Activated T-cell treated with anti-CD3 and anti-CD28 coated beads, Interleukin-2, amount 50 U/mL, for 1 hour (primary cell): ENCODE data around the gene FBXW9.
"Not testable (repeated sequence)": the region's sequence is repeated elsewhere in the genome, so short reads cannot be mapped to it uniquely, and the experiment has no call there.

Experiments used
- DNase-seq: peaks from one replicate; pipeline ENCODE4 v3.0.0-alpha.2; 2020

Gene FBXW9

DNA sequence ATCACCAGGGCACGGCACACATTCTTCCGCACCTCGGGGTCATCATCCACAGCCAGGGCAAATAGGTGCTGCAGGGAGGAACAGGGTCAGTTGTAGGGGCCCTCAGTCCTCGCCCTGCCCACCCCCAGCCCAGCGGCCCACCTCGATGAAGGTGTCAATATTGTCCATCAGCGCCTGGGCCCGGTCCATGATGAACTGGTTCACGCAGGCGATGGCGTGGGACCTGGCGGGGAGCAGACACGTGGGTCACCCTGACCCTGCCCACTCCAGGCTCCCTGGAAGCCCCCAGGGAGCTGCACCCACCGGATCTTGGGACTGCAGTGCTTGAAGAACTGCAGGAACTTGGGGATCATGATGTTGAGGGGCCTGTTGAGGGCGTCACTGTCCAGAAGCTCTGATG lies 18.7 kb upstream of the FBXW9 start:
- no peak for DNase-seq

DNA sequence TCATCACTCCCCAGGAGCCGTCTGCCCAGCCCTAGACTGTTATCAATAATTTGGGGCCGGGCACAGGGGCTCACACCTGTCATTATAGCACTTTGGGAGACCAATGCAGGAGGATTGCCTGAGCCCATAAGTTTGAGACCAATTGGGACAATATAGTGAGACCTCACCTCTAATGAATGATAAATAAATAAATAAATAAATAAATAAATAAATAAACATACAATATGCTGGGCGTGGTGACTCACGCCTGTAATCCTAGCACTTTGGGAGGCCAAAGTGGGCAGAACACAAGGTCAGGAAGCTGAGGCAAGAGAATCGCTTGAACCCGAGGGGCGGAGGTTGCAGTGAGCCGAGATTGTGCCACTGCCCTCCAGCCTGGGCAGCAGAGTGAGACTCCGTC lies 16.9 kb upstream of the FBXW9 start:
- DNase-seq, result not testable (repeated sequence)

DNA sequence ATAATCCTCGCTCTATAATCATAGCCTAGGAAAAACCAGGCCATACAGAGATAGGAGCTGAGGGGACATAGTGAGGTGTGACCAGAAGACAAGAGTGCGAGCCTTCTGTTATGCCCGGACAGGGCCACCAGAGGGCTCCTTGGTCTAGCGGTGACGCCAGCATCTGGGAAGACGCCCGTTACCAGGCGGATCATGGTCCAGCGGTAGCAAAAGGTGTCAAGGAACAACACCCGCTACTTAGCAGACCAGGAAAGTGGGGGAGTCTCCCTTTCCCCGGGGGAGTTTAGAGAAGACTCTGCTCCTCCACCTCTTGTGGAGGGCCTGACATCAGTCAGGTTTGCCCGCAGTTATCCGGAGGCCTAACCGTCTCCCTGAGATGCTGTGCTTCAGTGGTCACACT lies 15.6 kb upstream of the FBXW9 start:
- peak; percentile 33 for DNase-seq

DNA sequence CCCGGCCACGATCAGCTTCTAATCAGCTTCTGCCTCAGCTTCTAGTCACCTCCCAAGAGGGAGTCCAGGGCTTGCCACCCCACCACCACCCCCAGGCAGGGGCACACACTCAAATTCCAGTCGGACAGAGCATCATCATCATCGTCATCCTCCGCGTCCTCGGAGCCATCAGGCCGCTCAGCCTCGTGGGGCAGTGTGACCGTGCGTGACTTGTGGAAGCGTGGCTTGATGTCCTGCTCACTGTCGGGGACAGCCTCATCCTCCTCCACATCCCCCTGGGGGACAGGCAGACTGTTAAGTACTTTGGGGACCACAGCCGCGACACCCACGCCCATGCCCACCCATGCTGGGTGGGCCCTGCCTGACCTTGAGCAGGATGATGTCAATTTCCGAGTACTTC lies 14.8 kb upstream of the FBXW9 start:
- no peak for DNase-seq

DNA sequence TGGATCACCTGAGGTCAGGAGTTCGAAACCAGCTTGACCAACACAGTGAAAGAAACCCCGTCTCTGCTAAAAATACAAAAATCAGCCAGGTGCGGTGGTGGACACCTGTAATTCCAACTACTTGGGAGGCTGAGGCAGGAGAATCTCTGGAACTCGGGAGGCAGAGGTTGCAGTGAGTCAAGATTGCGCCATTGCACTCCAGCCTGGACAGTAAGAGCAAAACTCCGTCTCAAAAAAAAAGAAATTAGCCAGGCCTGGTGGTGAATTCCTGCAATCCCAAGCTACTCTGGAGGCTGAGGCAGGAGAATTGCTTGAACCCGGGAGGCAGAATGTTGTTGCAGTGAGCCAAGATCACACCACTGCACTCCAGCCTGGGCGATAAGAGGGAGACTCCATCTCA lies 12.2 kb upstream of the FBXW9 start:
- DNase-seq, result no peak

DNA sequence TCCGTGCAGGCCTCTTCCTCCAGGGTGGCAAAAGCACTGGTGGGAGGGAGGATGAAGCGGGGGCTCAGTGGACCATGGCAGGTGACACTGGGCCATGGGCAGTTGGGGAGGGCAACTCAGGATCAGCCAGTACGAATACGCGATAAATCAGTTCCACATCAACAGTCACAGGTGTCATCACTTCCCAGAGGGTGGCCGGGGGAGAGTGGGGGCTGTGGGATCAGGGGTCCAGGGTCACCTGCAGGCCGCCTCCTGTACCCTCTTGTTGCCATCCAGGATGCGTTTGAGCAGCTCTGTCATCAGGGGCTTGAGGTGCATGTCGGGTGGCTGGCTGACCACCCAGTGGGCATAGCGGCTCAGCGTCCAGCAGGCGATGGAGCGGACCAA lies 9.9 kb upstream of the FBXW9 start:
- no peak for DNase-seq

DNA sequence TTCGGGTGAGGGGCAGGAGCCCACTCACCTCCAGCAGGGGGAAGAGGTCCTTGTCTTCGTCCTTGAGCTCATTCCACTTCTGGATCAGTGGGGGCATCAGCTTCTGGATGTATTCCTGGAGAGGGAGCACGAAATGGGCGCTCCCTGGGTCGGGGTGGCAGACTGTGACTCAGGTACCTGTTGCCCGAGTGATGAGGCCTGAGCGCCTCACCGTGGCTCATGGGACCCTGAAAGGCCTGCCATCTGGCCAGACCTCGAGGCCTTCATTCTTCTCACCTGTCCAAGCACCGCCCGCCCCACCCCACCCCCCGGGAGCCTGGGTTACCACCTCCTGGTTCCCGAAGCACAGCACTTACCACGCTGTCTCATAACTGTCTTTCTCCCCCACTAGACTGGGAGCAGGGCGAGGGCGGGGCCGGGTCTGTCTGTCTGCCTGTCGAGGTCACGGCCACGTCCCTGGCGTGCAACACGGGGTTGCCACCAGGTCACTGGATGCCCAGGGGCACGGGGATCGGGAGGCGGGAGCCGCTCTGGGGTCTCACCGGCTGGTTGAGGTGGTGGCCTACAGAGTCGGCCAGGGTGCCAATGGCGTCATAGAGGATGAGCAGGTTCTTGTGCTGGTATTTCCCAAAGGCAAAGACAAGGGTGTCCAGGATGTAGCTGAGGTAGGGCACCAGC lies 9.4 kb upstream of the FBXW9 start:
- no peak for DNase-seq

DNA sequence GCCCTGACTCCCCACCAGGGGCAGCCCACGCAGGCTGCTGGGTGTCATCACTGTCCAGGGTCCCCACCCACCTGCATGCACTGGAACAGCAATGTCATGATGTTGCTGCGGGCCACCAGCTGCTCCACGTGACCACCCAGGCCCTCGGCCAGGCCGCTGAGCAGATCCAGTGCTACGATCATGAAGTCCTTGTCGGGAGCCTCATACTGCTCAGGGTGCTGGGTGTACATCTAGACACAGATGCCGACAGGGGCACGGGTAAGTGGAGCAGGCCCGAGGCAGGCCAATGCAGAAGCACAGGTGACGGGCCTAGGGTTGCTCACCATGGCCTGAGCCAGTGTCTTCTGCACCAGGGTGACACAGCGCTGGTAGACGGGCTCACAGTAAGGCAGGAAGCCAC lies 8.7 kb upstream of the FBXW9 start:
- DNase-seq, result no peak

DNA sequence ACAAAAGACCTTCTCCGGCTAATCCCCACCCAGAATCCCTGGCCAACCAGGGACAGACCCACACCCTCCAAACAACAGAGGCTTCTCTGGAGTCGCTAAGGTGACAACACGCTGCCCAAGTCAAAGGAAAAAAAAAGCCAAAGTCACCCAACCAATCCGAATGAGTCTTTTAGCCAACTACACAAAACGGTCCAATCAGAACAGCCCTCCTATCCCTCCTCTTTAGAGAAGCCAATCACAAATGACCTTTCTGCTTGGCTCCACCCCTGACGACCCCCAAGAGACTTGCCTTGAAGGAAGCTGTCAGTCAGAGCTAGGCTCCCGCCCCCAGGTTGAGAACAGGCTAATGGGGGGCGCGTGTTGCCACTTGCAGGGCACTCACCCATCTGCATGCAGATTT lies 6.6 kb upstream of the FBXW9 start:
- DNase-seq, result no peak

DNA sequence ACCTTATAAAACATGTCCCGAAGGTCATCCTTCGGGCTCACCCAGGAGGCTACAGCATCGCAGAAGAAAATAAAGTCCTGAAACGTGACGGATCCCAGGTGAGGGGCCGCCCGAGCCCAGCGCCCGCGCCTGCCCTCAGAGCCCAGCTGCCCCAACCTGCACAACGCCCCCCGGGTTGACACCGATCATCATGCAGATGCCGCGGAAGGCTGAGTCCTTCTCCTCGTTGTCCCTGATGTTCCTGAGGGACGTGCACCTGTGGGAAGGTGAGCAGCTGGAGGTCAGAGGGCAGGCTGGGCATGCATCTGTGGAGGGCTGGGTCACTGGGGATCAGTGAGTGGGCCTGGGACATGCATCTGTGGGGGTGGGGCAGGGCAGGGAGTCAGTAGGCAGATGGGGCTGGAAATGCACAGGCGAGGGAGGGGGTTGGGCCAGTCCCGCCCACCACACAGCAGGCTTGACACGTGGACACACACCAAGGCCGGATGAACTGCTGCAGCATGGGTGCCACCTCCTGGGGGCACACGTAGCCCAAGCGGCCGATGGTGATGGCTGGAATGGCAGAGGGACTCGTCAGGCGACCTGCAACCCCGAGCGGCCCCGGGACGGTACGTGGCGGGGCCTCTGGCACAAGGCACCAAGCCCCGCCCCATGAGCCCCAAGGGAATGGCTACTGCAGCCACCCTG lies 5.3 kb upstream of the FBXW9 start:
- DNase-seq, result no peak

DNA sequence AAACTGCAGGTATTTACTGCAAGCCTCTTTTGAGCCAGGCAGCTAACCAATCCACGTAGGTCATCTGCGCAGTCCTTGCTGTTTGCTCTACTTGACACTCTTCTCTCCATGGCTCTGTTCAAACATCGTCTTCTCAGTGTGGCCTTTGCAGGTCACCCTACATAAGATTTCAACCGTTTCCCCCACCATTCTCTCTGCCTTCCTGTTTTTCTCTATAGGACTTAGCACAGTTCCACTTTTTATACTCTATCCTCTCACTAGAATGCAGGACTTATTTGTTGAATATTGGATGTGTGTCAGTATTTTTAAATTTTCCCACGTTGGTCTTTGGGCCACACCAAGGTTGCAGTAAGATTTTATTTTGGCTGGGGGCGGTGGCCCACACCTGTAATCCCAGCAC lies 1.7 kb upstream of the FBXW9 start:
- no peak for DNase-seq

DNA sequence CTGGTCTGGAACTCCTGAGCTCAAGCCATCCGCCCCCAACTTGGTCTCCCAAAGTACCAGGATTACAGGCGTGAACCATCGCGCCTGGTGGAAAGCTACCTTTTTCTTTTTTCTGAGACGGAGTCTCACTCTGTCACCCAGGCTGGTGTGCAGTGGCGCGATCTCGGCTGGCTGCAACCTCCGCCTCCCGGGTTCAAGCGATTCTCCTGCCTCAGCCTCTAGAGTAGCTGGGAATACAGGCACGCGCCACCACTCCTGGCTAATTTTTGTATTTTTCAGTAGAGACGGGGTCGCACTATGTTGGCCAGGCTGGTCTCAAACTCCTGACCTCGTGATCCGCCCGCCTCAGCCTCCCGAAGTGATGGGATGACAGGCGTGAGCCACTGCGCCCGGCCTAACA lies 994 bp upstream of the FBXW9 start:
- DNase-seq, result not testable (repeated sequence)

DNA sequence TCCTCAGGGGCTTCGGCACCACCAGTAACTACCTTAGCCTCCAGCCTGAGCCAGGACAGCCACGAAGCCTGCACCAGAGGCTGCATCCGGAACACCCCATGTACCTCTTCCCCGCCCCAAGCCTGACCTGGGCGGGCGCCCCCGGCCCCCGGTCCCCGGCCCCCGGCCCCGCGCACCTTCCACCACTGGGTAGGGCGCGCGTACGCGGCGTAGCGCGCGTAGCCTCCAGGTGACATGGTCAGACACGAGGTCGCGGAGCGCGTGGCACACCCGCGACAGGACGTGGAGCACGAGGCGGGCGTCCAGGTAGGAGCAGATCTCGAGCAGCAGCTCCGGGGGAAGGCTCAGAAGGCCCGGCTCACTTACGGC lies 450 bp downstream of the FBXW9 start:
- DNase-seq, result no peak

DNA sequence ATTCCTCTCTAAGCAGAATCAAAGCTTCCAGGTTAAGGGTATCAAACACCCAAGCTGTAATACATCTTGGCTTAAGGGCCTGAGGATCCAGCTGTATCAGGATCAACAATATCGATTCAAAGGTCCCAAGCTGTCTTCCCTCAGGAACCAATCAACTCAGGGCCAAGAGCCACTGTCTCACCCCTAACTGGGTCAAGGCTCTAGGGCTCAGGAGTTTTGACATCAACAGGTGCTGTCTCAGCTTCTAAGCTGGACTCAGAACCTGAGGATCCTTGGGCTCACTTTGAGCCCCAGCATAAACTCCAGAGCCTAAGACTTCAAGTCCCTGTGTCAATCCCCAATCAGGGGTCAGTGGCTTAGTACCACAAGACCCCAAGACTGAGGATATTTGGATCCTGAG lies 917 bp downstream of the FBXW9 start:
- DNase-seq, result no peak

DNA sequence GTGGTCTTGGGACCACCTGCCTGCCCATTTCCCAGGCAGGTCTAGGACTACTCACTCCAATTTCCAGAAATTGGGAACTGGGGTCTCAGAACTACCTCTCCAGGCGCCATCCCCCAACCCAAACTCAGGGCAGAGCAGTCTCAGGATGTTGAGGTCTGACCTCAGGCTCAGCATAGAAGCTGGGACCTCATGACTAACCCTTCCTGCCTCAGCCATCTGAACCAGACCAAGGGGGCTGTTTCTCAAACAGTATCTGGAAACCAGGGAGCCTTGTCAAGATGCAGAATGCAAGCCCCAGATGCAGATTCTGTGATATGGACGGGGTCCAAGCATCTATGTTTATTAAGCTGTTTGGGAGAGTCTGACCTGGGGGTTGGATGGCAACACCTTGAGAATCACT lies 1.3 kb downstream of the FBXW9 start:
- DNase-seq, result no peak

DNA sequence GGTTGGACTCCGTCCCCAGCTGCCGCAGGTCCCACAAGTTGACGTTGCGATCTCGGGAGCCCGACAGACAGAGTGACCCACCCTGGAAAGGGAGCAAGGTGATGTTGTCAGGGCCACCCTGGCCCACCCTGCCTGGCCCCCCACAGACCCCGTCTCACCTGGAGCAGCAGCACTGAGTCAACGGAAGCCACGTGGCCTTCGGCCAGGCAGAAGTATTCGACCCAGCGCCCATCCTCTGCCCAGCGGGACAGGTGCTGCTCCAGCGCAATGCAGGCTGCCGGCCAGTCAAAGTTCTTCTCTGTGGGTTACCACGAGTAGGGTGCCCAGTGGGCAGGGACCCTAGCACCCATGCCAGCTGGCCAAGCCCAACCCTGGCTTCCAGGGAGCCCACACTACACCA lies 1.8 kb downstream of the FBXW9 start:
- no peak for DNase-seq

DNA sequence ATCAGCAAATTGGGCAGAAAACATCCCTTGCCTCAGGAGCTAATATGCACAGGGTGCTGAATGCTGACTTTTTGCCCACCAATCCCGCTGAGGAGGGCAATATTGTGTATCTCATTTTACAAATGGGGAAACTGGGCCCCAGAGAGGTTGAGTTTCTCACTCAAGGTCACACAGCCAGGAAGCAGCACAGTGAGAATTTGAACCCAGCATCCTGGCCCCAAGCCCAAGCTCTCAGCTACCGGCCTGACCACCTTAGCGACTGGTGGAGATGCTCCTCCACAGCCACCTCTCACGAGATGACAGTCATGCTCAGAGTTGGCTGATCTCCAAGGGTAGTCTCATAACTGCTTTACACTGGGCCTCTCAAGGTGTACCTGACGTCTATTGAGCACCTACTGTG lies 3.5 kb downstream of the FBXW9 start:
- DNase-seq, result no peak

DNA sequence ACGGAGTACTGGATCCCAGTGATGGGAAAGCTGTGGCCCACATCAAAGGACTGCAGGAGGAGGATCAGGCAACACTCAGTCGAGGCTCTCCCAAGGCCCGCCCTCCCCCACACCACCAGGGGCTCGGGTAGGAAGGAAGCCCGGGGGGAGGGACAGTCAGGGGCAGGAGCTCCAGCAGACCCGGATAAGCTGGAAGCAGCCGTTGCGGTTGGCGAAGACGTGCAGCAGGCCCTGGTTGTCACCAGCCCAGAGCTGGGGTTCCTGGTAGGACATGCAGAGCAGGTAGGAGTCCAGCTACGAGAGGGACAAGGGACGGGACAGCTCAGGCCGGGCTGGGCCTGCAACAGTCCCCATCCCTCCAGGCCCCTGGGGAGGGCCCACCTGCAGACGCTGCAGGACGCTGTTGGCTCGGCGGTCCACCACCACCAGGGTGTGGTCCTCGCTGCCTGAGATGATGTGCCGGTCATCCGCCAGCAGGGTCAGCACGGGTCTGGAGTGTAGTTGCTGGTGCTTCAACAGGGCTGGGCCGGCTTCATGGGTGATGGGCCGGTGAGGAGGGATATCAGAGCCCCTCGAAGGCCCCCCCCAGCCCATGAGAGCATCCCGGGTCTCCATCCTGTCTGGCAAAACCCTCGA lies 6.7 kb downstream of the FBXW9 start:
- no peak for DNase-seq

DNA sequence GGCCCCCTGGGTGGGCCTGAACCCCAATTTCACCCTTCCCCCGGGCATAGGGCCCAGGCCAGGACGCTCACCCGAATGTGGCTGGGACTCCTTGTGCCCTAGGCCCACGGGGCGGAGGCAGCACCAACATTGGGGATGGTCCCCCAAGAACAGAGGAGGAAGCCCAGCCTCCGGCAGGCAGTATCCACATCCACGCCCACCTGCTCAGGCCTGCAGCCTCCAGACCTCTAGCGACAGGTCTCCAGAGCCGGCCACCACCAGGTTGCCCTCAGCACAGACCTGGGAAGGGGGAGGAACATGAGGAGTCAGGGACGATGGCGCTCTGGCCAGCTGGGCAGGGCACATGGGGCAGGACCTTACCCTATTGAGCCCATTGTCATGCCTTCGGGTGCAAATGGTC lies 7.4 kb downstream of the FBXW9 start:
- DNase-seq, result no peak

DNA sequence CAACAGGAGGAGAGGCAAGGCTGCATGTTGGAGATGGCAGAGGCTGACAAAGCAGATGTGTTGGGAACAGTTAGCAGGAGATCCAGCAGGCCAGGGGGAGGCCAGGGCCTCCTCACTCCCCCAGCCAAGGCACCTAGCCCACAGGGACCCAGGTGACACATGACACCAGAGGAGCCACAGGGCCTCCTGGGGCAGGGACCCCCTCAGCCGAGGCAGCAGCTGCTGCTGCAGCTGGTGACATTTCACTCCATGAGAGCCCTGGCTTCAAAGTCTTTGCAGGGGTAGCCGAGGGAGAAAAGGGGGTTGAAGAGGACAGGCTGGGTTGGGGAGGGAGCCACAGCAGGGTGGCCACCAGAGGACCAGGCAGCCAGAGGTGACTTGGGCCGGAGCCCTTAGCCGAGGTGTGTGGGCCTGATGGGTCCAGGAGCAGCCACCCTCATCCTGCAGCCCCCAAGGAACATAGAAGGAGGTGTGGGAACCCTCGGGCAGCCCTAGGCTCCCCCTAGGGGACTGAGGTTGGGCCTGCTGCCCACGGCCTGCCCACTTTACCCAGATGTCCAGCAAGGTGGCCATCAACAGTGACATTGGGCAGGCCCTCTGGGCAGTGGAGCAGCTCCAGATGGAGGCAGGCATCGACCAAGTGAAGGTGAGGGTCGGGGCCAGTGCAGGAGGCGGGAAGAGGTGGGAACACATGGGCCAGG lies 8.8 kb downstream of the FBXW9 start, which contains the start of gene GNG14:
Gene GNG14 (plus strand): TSS at position 503 of the 701 bp plus-strand sequence. CDS start 51 bp downstream, at position 554.
- no peak for DNase-seq

DNA sequence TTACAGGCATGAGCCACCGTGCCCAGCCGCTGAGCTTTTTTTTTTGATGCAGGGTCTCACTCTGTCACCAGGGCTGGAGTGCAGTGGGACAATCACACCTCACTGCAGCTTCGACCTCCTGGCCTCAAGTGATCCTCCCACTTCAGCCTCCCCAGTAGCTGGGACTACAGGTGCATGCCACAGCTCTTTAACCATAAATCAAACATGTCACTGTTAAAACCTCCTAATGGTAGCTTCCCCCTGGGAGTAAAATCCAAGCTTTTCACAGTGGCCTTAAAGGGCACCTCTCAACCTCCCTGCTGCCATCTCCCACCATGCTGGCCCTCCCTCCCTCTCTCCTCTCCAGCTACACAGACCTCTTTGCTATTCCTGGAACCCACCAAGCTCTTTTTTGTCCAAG lies 10.6 kb downstream of the FBXW9 start:
- no peak for DNase-seq

DNA sequence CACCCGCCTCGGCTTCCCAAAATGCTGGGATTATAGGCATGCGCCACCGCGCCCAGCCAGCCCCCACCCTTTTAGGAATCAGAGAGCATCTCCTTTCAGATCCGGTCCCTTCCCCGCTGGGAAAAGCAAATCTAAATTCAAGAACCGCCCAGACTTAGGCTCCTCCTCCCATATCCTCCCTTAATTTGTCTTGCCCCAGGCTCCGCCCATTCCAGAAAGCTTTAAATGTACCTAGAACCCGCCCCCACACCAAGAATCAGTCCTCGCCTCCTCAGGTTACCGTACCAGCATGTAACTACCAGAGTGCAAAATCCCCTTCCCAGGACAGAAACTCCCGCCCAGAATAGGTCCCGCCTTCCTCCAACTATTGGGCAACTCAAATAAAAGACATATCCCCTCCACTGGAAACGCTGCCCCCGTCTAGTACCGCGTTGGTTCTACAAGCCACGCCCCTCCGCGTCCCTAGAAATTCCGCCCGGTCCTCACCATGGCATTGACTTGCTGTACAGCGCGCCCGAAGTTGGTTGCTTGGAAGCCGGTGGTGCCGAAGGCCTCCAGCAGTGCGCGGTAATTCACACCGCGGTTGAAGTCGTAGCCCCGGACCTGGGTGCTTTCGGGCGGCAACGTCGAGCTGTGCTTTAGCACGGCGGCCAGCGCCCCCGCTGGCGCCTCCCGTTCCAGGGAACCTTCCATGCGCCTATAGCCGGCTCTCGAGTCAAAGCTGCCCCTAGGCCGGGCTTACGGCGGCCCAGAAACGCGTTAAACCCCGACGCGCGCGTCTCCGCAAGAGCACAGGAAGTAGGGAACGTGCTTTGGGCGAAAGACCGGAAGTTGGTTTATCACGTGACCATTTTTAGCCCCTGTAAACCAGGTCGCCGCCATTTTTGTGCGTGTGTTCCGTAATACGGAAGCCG lies 15.1 kb downstream of the FBXW9 start, which contains the start of gene DHPS:
Gene DHPS (minus strand): TSS at position 807 of the 914 bp plus-strand sequence. CDS start 114 bp downstream, at position 693.
- peak; percentile 79 for DNase-seq

DNA sequence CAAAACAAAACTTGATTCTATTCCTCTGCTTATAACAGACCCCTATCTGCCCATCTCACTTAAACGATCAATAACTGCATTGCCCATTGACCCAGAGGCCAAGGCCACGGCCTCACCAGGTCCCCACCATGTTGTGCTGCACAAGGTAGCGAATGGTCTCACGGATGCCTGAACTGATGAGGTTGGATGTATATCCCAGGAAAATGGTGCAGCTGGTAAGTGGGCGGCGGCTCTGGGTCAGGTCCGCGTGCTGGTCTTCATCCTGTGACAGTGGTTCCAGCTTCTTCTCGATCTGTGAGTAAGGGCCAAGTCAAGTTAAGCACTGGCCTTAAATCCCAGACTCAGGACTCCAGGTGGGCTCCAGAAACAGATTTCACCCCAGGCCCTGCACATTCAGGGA lies 16.4 kb downstream of the FBXW9 start:
- DNase-seq, result no peak
